Gastrocnemius medialis (tissue), 4 donors: Measurements from ENCODE around the gene EME2. TPM values are rescaled to one million over a fixed set of nuclear protein-coding genes. Genes with fewer than 3 reads are reported as not detected.

ENCODE experiments used
- ATAC-seq, 2 donors: fragments of 150-250 bp; one replicate each; pipeline ENCODE4 v1.9.1; 2016
- DNase-seq, 2 donors: peaks; one replicate each; pipeline ENCODE4 v3.0.0-alpha.2; 2019
- H3K27ac ChIP-seq, 4 donors: fragments of 200-600 bp; sonication (generic); 1 replicate in 1 of 4; 2 replicates in 3 of 4; pipeline ENCODE4 v1.5.1; 2016 to 2018; ENCODE audit warnings: mild to moderate bottlenecking in 2 of 4, moderate library complexity in 1 of 4
- H3K27me3 ChIP-seq, 3 donors: fragments of 200-600 bp; sonication (generic) in 2 of 3; 1 replicate in 1 of 3; 2 replicates in 2 of 3; pipeline versions ENCODE4 v1.5.1 to v1.6.0; 2016 to 2019; ENCODE audit warnings: mild to moderate bottlenecking in 1 of 3, moderate library complexity in 1 of 3
- H3K36me3 ChIP-seq, 2 donors: fragments of 200-600 bp; sonication (generic) in 1 of 2; one replicate each; pipeline ENCODE4 v1.5.1; 2017 to 2018
- H3K4me1 ChIP-seq, 2 donors: fragments of 200-600 bp; sonication (generic) in 1 of 2; one replicate each; pipeline ENCODE4 v1.5.1; 2016 to 2017; ENCODE audit warnings: mild to moderate bottlenecking in 2 of 2
- H3K4me3 ChIP-seq, 4 donors: fragments of 200-600 bp; sonication (generic) in 3 of 4; 1 replicate in 1 of 4; 2 replicates in 3 of 4; pipeline ENCODE4 v1.5.1; 2016 to 2019; ENCODE audit warnings: mild to moderate bottlenecking in 2 of 4
- H3K9me3 ChIP-seq, 3 donors: fragments of 200-600 bp; sonication (generic) in 2 of 3; 1 replicate in 1 of 3; 2 replicates in 2 of 3; pipeline ENCODE4 v1.5.1; 2016 to 2019
- POLR2A ChIP-seq, 2 donors: fragments of 450-650 bp; IDR thresholded peaks; one replicate each; pipeline ENCODE4 v1.6.1; 2017; ENCODE audit warnings: antibody characterized with exemption in 2 of 2, mild to moderate bottlenecking in 2 of 2, moderate library complexity in 2 of 2
- in situ Hi-C, 4 donors: fragments of 200-750 bp; cut with MboI; loops; one replicate each; pipeline versions ENCODE4 v1.15.0 to v1.8.0; 2017; ENCODE audit warnings: low sequenced_read_pairs in 4 of 4
- intact Hi-C: fragments of 100-400 bp; cut with DNase I; formaldehyde crosslinking; loops from one replicate; pipeline ENCODE4 v1.15.1; 2023; ENCODE audit warnings: low total_unique reads
- total RNA-seq, 4 donors: library from RNA; depleted of rRNA; stranded (reverse); fragments of >200 nt; gene quantifications; one replicate each; pipeline versions ENCODE4 v1.1.0 to v1.2.3, GENCODE V29; 2016
- TF ChIP-seq, protein P1 (sequence below), 5 experiments: fragments of 450-650 bp in 3 of 5; fragments of 200-600 bp in 2 of 5; sonication (generic) in 2 of 5; IDR thresholded peaks in 4 of 5; conservative IDR thresholded peaks in 1 of 5; 1 replicate in 4 of 5; 2 replicates in 1 of 5; pipeline ENCODE4 v1.5.1; 2016 to 2019; ENCODE audit warnings: antibody characterized with exemption in 5 of 5, mild to moderate bottlenecking in 3 of 5, moderate library complexity in 3 of 5

Gene EME2
- total RNA-seq, 4 donors from 2014 or later: 2.1 to 9.2 (median 6.2) TPM

DNA sequence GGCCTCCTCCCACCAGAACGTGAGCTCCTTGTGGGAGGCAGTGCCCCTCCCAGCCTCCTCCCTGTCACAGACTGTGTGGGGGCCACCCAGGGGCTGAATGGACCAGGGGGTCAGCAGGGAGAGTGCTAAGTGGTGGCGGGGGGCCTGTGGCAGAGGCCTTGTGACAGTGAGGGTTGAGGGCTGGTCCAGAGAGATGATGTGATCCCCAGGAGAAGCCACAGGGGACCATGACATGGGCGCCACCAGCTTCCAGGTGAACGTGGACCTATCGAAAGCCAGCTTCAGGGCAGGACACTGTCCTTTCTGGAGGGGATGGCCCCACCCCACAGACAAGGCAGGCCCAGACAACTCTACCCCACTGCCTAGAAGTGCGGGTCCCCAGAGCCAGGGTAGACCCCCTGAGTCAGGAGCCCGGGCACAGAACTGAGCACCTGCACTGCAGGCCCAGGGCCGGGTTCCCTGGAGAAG, 6.7 kb downstream of the EME2 start:
- TF ChIP-seq POLR2A (IDR thresholded peaks at IDR 0.05): no peak
- TF ChIP-seq, protein P1, sequence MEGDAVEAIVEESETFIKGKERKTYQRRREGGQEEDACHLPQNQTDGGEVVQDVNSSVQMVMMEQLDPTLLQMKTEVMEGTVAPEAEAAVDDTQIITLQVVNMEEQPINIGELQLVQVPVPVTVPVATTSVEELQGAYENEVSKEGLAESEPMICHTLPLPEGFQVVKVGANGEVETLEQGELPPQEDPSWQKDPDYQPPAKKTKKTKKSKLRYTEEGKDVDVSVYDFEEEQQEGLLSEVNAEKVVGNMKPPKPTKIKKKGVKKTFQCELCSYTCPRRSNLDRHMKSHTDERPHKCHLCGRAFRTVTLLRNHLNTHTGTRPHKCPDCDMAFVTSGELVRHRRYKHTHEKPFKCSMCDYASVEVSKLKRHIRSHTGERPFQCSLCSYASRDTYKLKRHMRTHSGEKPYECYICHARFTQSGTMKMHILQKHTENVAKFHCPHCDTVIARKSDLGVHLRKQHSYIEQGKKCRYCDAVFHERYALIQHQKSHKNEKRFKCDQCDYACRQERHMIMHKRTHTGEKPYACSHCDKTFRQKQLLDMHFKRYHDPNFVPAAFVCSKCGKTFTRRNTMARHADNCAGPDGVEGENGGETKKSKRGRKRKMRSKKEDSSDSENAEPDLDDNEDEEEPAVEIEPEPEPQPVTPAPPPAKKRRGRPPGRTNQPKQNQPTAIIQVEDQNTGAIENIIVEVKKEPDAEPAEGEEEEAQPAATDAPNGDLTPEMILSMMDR (IDR thresholded peaks at IDR 0.05 in 4 of 5, conservative IDR thresholded peaks at IDR 0.05 in 1 of 5): no peak

GRCh38 chr16:1779741-1780676, 7.4 kb downstream of the EME2 start:
- intact Hi-C loops (loop anchor here (5.0 to 10.0 kb wide), 4 partner anchors 73 to 435 kb away; partner anchors contain the start of genes BRICD5, CRAMP1, IFT140 and MAPK8IP3), in situ Hi-C loops (no loop called here)
- H3K27me3 ChIP-seq: no peaks in the 10 kb centered on the region
- no peak for TF ChIP-seq POLR2A (IDR thresholded peaks at IDR 0.05)
- TF ChIP-seq, protein P1 (IDR thresholded peaks at IDR 0.05 in 4 of 5, conservative IDR thresholded peaks at IDR 0.05 in 1 of 5): no peak
- peaks cover 0 to 38% of the 10 kb centered on the region in 2 donors for H3K36me3 ChIP-seq
- H3K4me1 ChIP-seq: peaks cover 30 to 34% of the 10 kb centered on the region in 2 donors
- H3K4me3 ChIP-seq: no peak overlapping the region
- ATAC-seq (no peak), DNase-seq (no peak)
- no peaks in the 10 kb centered on the region for H3K9me3 ChIP-seq
- peak overlapping the region; percentile 7 to 92 (median 50) for H3K27ac ChIP-seq

More for the DNA sequence above, 6.7 kb downstream of the EME2 start:
- ATAC-seq: no peak
- H3K27me3 ChIP-seq: no peaks in the 10 kb centered on the region
- no peak overlapping the region for H3K4me3 ChIP-seq
- DNase-seq: no peak
- H3K36me3 ChIP-seq: peaks cover 0 to 38% of the 10 kb centered on the region in 2 donors
- in situ Hi-C loops: no loop called here
- peak overlapping the region; percentile 11 to 92 (median 51) for H3K27ac ChIP-seq
- intact Hi-C loops: loop anchor here (10.0 kb wide), 1 partner anchor 436 kb away; the partner anchor contains the start of genes BRICD5 and PGP
- no peaks in the 10 kb centered on the region for H3K9me3 ChIP-seq
- H3K4me1 ChIP-seq: peaks cover 33 to 39% of the 10 kb centered on the region in 2 donors

GRCh38 chr16:1780677-1781072, 8.1 kb downstream of the EME2 start:
- peaks cover 0 to 35% of the 10 kb centered on the region in 2 donors for H3K36me3 ChIP-seq
- DNase-seq (no peak), ATAC-seq (no peak)
- in situ Hi-C loops (no loop called here), intact Hi-C loops (loop anchor here (5.0 kb wide), 3 partner anchors 73 to 168 kb away; partner anchors contain the start of genes CRAMP1, IFT140 and MAPK8IP3)
- H3K27me3 ChIP-seq: no peaks in the 10 kb centered on the region
- no peaks in the 10 kb centered on the region for H3K9me3 ChIP-seq
- peak overlapping the region in 3 of 4 donors; percentile 61 to 93 (median 74) for H3K4me3 ChIP-seq
- H3K27ac ChIP-seq: peak overlapping the region in 3 of 4 donors; percentile 7 to 92 (median 90)
- peaks cover 30 to 38% of the 10 kb centered on the region in 2 donors for H3K4me1 ChIP-seq
- TF ChIP-seq, protein P1 (IDR thresholded peaks at IDR 0.05 in 4 of 5, conservative IDR thresholded peaks at IDR 0.05 in 1 of 5): no peak
- no peak for TF ChIP-seq POLR2A (IDR thresholded peaks at IDR 0.05)

- Histone ChIP-seq H3K4me1 (peaks cover 30 to 38% of the 10 kb centered on the region in 2 donors), H3K9me3 (no peaks in the 10 kb centered on the region), H3K4me3 (peak overlapping the region; percentile 61 to 93 (median 78)), H3K27me3 (no peaks in the 10 kb centered on the region), H3K27ac (peak overlapping the region; percentile 77 to 92 (median 84)), H3K36me3 (peaks cover 0 to 37% of the 10 kb centered on the region in 2 donors)
- TF ChIP-seq, protein P1 (IDR thresholded peaks at IDR 0.05 in 4 of 5, conservative IDR thresholded peaks at IDR 0.05 in 1 of 5): no peak
- TF ChIP-seq POLR2A (IDR thresholded peaks at IDR 0.05): no peak
- in situ Hi-C loops: no loop called here
- intact Hi-C loops: loop anchor here (5.0 kb wide), 3 partner anchors 74 to 169 kb away; partner anchors contain the start of genes CRAMP1, IFT140 and MAPK8IP3
- DNase-seq (no peak), ATAC-seq (no peak)
Measured at GRCh38 chr16:1781254-1781653, 8.6 kb downstream of the EME2 start.
